ENCODE data around the gene TRAF2.

TRAF2 gene

GRCh38 chr9:136935651-136936050 is 49.3 kb downstream of the TRAF2 start:
- TF ChIP-seq, protein P1, sequence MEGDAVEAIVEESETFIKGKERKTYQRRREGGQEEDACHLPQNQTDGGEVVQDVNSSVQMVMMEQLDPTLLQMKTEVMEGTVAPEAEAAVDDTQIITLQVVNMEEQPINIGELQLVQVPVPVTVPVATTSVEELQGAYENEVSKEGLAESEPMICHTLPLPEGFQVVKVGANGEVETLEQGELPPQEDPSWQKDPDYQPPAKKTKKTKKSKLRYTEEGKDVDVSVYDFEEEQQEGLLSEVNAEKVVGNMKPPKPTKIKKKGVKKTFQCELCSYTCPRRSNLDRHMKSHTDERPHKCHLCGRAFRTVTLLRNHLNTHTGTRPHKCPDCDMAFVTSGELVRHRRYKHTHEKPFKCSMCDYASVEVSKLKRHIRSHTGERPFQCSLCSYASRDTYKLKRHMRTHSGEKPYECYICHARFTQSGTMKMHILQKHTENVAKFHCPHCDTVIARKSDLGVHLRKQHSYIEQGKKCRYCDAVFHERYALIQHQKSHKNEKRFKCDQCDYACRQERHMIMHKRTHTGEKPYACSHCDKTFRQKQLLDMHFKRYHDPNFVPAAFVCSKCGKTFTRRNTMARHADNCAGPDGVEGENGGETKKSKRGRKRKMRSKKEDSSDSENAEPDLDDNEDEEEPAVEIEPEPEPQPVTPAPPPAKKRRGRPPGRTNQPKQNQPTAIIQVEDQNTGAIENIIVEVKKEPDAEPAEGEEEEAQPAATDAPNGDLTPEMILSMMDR (IDR thresholded peaks at IDR 0.05): no peak

DNA sequence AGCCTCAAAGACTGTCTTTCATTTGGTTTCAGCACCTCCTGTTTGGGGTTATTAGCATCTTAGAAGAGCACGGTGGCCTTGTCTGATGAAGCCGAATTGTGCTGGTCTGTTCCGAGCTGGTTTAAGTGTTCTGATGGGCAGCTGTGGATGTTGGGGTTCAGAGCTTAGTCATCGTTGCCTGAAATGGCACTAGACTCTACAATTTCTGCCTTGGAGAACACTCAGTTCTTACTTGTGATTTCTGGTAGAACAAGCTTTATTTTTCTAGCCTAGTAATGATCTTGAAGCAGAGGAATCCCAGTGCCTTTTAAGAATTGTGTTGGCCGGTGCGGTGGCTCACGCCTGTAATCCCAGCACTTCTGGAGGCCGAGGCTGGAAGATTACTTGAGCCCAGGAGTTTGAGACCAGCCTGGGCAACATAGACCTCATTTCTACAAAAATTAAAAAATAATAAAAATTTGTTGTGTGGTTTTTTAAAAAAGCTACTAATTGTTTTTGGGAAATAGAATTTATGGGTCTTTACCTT is 50.4 kb downstream of the TRAF2 start:
- TF ChIP-seq, protein P1 (IDR thresholded peaks at IDR 0.05): no peak
- no peak for TF ChIP-seq ZFX (IDR thresholded peaks at IDR 0.05; ENCODE audit: borderline replicate concordance)
- 0 out of 2 replicates have a peak overlapping the region, but pooled peaks have one; percentile 0 for H3K27ac ChIP-seq

More at GRCh38 chr9:136935651-136936050, 49.3 kb downstream of the TRAF2 start:
- no peak overlapping the region for H3K27ac ChIP-seq

DNA sequence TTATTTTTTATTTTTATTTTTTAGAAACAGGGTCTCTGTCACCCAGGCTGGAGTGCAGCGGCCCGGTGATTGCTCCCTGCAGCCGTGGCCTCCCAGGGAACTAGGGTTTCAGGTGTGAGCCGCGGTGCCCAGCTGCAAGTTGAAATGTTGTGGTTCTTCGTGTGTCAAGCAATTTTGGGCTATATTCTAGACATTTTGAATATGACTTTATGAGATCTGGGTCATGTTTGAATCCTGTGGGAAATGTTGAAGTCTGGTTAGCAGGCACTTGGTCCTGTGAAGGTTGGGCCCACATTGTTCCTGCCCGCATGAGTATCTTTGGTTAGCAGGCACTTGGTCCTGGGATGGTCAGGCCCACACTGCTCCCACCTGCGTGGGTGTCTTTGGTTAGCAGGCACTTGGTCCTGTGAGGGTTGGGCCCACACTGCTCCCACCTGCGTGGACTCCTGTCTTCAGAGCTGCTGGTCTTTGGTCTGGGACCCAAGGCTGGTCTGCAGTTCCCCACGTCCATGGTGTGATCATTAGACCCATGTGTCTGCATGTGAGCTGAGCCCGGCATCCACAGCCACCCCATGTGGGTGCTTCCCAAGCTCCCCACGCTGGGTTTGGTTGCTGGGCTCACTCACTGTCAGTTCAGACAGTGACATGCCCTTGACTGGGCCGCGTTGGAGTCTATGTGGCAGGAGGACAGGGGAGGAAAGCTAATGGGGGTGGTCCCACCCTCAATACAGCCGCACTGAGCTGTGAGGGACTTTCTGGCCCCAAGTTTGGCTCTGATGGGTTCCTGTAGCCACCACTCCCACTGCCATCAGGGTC is 51.1 kb downstream of the TRAF2 start:
- TF ChIP-seq, protein P1 (IDR thresholded peaks at IDR 0.05): no peak
- no peak for TF ChIP-seq ZFX (IDR thresholded peaks at IDR 0.05; ENCODE audit: borderline replicate concordance)
- 0 out of 2 replicates have a peak overlapping the region, but pooled peaks have one; percentile 13 for H3K27ac ChIP-seq

DNA sequence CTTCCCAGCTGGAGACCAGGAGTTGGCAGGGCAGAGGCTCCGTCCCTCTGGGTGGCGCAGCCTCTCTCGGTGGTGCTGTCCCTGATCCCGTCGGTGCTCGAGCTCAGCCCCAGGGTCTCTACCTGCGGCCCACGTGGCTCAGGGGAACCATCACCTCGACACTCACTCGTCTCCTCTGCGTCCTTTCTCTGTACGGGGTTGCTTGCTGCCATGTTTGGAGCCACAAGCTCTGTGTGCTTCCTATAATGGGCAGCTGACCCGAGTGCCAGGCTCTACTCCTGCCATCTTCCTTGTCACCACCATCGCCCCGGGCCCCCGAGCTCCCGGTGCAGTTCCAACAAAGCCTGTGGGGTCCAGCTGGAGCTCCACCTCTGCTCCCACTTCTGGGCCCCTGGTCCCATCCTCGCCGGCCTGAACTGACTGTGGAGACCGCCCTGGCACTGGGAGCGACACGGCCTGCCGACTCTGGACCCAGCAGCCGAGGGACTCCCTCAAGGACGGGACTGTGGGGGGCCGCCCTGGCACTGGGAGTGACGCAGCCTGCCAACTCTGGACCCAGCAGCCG is 53.2 kb downstream of the TRAF2 start:
- TF ChIP-seq, protein P1 (IDR thresholded peaks at IDR 0.05): no peak
- H3K27ac ChIP-seq: 0 out of 2 replicates have a peak overlapping the region, but pooled peaks have one; percentile 25

- H3K27ac ChIP-seq: 0 out of 2 replicates have a peak overlapping the region, but pooled peaks have one; percentile 25
- TF ChIP-seq, protein P1 (IDR thresholded peaks at IDR 0.05): no peak
- no peak for TF ChIP-seq ZFX (IDR thresholded peaks at IDR 0.05; ENCODE audit: borderline replicate concordance)
Observed at GRCh38 chr9:136939996-136940525, 53.7 kb downstream of the TRAF2 start.

DNA sequence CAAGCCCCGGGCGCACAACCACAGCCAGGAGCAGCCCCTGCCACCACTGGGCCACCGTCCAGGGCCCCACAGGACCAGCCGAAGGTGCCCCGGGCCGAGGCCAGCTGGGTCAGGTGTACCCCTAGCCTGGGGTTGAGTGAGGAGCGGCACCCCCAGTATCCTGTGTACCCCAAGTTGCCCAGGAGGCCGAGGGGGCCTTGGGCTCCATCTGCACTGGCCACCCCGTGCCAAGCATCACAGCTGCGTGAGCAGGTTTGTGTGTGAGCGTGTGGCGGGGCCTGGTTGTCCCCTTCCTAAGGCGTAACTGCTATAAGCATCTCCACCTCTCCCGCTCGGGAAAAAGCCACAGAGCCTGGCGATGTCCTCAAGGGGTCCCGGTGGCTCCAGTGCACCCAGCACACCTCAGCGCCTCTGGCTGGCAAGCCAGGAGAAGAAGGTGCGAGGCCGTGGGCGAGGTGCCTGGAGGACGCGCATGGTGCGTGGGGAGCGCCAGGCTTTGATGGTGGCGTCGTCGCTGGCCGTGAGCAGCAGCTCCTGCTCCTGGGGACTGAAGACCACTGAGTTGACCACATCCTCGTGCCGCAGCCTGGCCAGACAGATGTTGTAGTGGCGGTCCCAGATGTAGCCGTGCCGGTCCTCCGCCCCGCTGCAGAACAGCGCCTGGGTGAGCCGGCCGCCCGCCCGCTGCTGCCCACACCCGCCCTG is 54.4 kb downstream of the TRAF2 start:
- TF ChIP-seq, protein P1 (IDR thresholded peaks at IDR 0.05): no peak
- no peak for TF ChIP-seq ZFX (IDR thresholded peaks at IDR 0.05; ENCODE audit: borderline replicate concordance)
- 0 out of 2 replicates have a peak overlapping the region, but pooled peaks have one; percentile 25 for H3K27ac ChIP-seq
